D341Med (cell line): Measurements from ENCODE around the gene RAB7A.
"Not testable (repeated sequence)": the region's sequence is repeated elsewhere in the genome, so short reads cannot be mapped to it uniquely, and the experiment has no call there.

ENCODE experiments used
- DNase-seq: peaks from one replicate; pipeline ENCODE4 v3.0.0; 2012; ENCODE audit warnings: low spot score

The RAB7A gene

GRCh38 chr3:128753715-128754114, 27.7 kb downstream of the RAB7A start:
- no peak for DNase-seq

- DNase-seq: no peak
Measured at GRCh38 chr3:128760042-128760441, 34.1 kb downstream of the RAB7A start.

GRCh38 chr3:128760881-128761280, 34.9 kb downstream of the RAB7A start:
- DNase-seq: no peak

GRCh38 chr3:128761392-128761791, 35.4 kb downstream of the RAB7A start:
- DNase-seq: no peak

- DNase-seq: no peak
Measured at GRCh38 chr3:128763967-128764366, 38.0 kb downstream of the RAB7A start.

GRCh38 chr3:128764863-128765262, 38.9 kb downstream of the RAB7A start:
- DNase-seq: no peak

GRCh38 chr3:128767094-128767750, 41.2 kb downstream of the RAB7A start:
- no peak for DNase-seq

- DNase-seq: no peak
Measured at GRCh38 chr3:128768471-128768870, 42.5 kb downstream of the RAB7A start.

GRCh38 chr3:128770387-128770786, 44.4 kb downstream of the RAB7A start:
- DNase-seq: no peak

- DNase-seq: not testable (repeated sequence)
Measured at GRCh38 chr3:128773189-128773588, 47.2 kb downstream of the RAB7A start.

GRCh38 chr3:128773592-128773991, 47.6 kb downstream of the RAB7A start:
- DNase-seq: not testable (repeated sequence)

GRCh38 chr3:128775241-128775640, 49.3 kb downstream of the RAB7A start:
- DNase-seq: no peak

GRCh38 chr3:128775906-128776542, 50.0 kb downstream of the RAB7A start:
- no peak for DNase-seq

- DNase-seq: no peak
Measured at GRCh38 chr3:128780101-128780837, 54.3 kb downstream of the RAB7A start.

GRCh38 chr3:128781164-128781563, 55.2 kb downstream of the RAB7A start:
- DNase-seq: no peak

GRCh38 chr3:128782282-128783146, 56.5 kb downstream of the RAB7A start:
- DNase-seq: no peak

- DNase-seq: no peak
Measured at GRCh38 chr3:128783774-128784173, 57.8 kb downstream of the RAB7A start.

- DNase-seq: peak; percentile 80
Measured at GRCh38 chr3:128784232-128784631, 58.2 kb downstream of the RAB7A start.

- no peak for DNase-seq
Measured at GRCh38 chr3:128784843-128785242, 58.9 kb downstream of the RAB7A start.

- DNase-seq: no peak
Measured at GRCh38 chr3:128786434-128787020, 60.5 kb downstream of the RAB7A start.
